ENCODE results near the gene SOX1.

The SOX1 gene

DNA sequence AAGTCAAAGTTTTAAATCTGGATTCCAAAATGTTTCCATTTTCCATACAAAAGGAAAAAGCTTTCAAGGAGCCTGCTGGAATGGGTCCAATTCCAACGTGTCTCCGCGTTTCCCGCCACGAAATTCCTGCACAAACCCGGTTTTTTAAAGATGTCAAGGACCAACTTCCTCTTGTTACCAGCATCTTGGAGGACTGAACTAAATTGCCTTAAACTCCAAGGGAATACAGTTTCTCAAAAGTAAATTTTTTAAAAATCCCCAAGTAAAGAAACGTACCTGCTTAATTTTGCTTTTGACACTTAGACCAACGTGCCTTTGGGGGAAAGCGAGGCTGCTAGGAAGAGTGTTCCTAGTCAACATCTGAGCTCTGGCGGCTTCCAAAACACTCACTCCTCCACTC lies 12.3 kb upstream of the SOX1 start:
- no peak for TF ChIP-seq CTCF (IDR thresholded peaks at IDR 0.05; ENCODE audit: low read depth, low read length, missing control alignments)
- no peak for DNase-seq (ENCODE audit: extremely low read depth, low read depth)
- H3K4me3 ChIP-seq (replicated peaks; ENCODE audit: low read depth, low read length) = no peak overlapping the region

DNA sequence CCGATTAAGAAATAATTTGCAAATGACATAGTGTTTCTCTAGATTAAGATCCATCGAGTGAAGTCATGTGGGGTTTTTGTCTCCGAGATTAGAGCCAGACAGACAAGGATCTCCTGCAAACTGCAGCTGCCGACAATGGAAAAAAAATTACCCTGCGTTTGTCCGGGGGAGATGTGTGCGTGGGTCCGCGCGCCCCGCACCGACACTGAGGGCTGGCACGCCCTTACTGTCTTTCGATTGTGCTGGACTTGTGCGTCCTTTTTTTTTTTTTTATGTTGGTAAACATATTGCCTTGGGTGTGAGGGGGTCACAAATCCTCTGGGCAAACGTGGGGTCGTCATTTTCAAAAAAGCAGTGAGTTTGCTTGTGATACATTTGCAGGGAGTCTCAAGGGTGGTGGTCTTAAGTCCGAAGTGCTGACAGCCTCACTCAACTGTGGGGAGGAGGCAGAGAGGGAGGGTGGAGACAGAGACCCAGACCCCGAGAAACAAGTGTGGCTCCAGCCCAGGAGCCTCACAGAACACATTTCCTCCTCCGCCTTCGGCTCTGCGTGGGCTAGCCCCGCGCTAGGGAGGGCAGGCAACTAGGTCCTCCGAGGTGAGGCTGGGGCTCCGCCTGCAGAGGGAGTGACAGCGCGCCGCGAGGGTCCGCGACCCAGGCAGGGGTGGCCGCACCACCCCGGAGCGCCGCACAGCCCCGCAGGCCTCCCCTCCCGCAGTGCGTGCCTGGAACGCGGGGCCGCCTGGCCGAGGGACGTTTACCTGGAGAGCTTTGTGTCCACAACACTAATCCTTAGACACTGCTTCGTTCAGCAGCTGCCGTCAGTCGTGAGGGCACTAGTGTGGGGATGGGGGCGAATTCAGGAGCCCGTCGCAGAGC lies 11.7 kb upstream of the SOX1 start:
- no peak for TF ChIP-seq CTCF (IDR thresholded peaks at IDR 0.05; ENCODE audit: low read depth, low read length, missing control alignments)
- no peak overlapping the region for H3K4me3 ChIP-seq (replicated peaks; ENCODE audit: low read depth, low read length)
- DNase-seq (ENCODE audit: extremely low read depth, low read depth) = no peak

GRCh38 chr13:112055915-112056269 lies 11.1 kb upstream of the SOX1 start:
- DNase-seq (ENCODE audit: extremely low read depth, low read depth) = no peak
- no peak overlapping the region for H3K4me3 ChIP-seq (replicated peaks; ENCODE audit: low read depth, low read length)
- TF ChIP-seq CTCF (IDR thresholded peaks at IDR 0.05; ENCODE audit: low read depth, low read length, missing control alignments) = no peak

GRCh38 chr13:112056284-112056727 lies 10.6 kb upstream of the SOX1 start:
- H3K4me3 ChIP-seq (replicated peaks; ENCODE audit: low read depth, low read length) = no peak overlapping the region
- DNase-seq (ENCODE audit: extremely low read depth, low read depth) = no peak
- TF ChIP-seq CTCF (IDR thresholded peaks at IDR 0.05; ENCODE audit: low read depth, low read length, missing control alignments) = no peak

DNA sequence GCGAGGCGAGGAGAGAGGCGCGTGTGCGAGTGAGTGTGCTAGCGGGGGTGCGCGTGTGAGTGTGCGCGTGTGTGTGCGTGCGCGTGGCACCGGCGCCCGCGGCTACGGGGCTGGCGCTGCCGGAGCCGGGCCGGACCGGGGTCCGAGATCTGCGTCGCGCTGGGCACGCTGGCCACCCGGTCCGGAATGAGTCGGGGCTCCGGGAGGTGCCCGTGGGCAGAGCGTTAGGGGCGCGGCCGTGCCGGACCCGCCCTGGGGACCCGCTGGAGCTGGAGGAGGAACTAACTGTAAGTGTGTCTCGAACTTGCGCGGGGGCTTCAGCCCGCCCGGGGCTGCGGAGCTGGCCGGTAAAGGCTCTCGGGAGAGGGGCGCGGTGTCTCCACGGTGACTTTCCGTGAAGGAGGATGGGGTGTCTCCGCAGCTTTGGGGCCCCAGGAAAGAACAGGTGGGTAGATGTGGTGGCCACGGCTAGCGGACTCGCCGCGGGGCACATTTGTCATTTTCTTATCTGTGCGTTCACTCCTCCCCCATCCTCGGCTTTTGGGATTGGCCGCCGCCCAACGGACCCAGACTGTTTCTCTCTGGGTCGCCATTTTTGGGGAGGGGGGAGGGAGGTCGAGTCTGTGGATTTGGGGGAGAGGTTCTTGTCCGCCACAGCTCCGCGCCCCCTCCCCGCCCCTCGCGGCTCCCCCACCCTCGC lies 10.1 kb upstream of the SOX1 start:
- no peak overlapping the region for H3K4me3 ChIP-seq (replicated peaks; ENCODE audit: low read depth, low read length)
- no peak for DNase-seq (ENCODE audit: extremely low read depth, low read depth)
- no peak for TF ChIP-seq CTCF (IDR thresholded peaks at IDR 0.05; ENCODE audit: low read depth, low read length, missing control alignments)

DNA sequence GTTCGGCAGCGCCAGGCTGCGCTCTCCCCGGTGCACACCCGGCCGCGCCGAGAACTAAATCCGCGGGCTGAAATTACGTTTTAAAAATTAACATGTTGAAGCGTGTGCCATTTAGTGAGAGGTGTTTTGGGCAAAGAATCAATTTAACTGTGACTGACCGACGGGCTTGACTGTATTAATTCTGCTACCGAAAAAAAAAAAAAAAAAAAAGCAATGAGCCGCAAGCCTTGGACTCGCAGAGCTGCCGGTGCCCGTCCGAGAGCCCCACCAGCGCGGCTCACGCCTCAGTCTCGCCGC lies 9.6 kb upstream of the SOX1 start:
- no peak for TF ChIP-seq CTCF (IDR thresholded peaks at IDR 0.05; ENCODE audit: low read depth, low read length, missing control alignments)
- H3K4me3 ChIP-seq (replicated peaks; ENCODE audit: low read depth, low read length) = no peak overlapping the region
- no peak for DNase-seq (ENCODE audit: extremely low read depth, low read depth)
